ENCODE results near the gene FCHO1.

Gene FCHO1

GRCh38 chr19:17751103-17751911, at the start of gene FCHO1:
TSS of gene FCHO1 (plus strand) at chr19:17751477. CDS start at chr19:17755165, 3,688 bp downstream.
- peaks cover 53% of the 10 kb centered on the region for H3K4me1 Mint-ChIP-seq (ENCODE audit: low read depth)
- H3K27ac Mint-ChIP-seq, result peak within 1 kb of the TSS; percentile 95
- H3K9me3 Mint-ChIP-seq, result no peaks in the 10 kb centered on the region

GRCh38 chr19:17703824-17704463, 47.3 kb upstream of the FCHO1 start:
- H3K4me3 Mint-ChIP-seq, result no peak overlapping the region
- H3K27me3 Mint-ChIP-seq (ENCODE audit: low read depth), result peaks cover 4% of the 10 kb centered on the region
- no peaks in the 10 kb centered on the region for H3K4me1 Mint-ChIP-seq (ENCODE audit: low read depth)
- peak; percentile 55 for DNase-seq (ENCODE audit: low spot score)
- H3K9me3 Mint-ChIP-seq, result no peaks in the 10 kb centered on the region
- no peaks in the 10 kb centered on the region for H3K36me3 Mint-ChIP-seq (ENCODE audit: low read depth)
- no peak overlapping the region for H3K27ac Mint-ChIP-seq

More at GRCh38 chr19:17751103-17751911, at the start of gene FCHO1:
- peak; percentile 83 for DNase-seq (ENCODE audit: low spot score)
- peaks cover 32% of the 10 kb centered on the region for H3K36me3 Mint-ChIP-seq (ENCODE audit: low read depth)
- H3K27me3 Mint-ChIP-seq (ENCODE audit: low read depth), result no peaks in the 10 kb centered on the region
- peak within 1 kb of the TSS; percentile 93 for H3K4me3 Mint-ChIP-seq

- Mint-ChIP-seq H3K4me3 (no peak overlapping the region), H3K9me3 (no peaks in the 10 kb centered on the region), H3K27me3 (ENCODE audit: low read depth) (no peaks in the 10 kb centered on the region), H3K4me1 (ENCODE audit: low read depth) (no peaks in the 10 kb centered on the region), H3K36me3 (ENCODE audit: low read depth) (no peaks in the 10 kb centered on the region), H3K27ac (no peak overlapping the region)
- no peak for DNase-seq (ENCODE audit: low spot score)
Observed at GRCh38 chr19:17706750-17707181, 44.5 kb upstream of the FCHO1 start.

- no peak overlapping the region for H3K27ac Mint-ChIP-seq
- DNase-seq (ENCODE audit: low spot score), result no peak
- H3K36me3 Mint-ChIP-seq (ENCODE audit: low read depth), result no peaks in the 10 kb centered on the region
- no peaks in the 10 kb centered on the region for H3K27me3 Mint-ChIP-seq (ENCODE audit: low read depth)
- no peaks in the 10 kb centered on the region for H3K4me1 Mint-ChIP-seq (ENCODE audit: low read depth)
- no peaks in the 10 kb centered on the region for H3K9me3 Mint-ChIP-seq
- H3K4me3 Mint-ChIP-seq, result no peak overlapping the region
Observed at GRCh38 chr19:17711851-17712250, 39.4 kb upstream of the FCHO1 start.

GRCh38 chr19:17716309-17716929, 34.9 kb upstream of the FCHO1 start:
- no peak for DNase-seq (ENCODE audit: low spot score)
- Mint-ChIP-seq H3K27ac (no peak overlapping the region), H3K9me3 (no peaks in the 10 kb centered on the region), H3K27me3 (ENCODE audit: low read depth) (peaks cover 2% of the 10 kb centered on the region), H3K36me3 (ENCODE audit: low read depth) (no peaks in the 10 kb centered on the region), H3K4me3 (no peak overlapping the region), H3K4me1 (ENCODE audit: low read depth) (peaks cover 29% of the 10 kb centered on the region)

- Mint-ChIP-seq H3K36me3 (ENCODE audit: low read depth) (peaks cover 2% of the 10 kb centered on the region), H3K4me3 (peak overlapping the region; percentile 84), H3K27me3 (ENCODE audit: low read depth) (peaks cover 2% of the 10 kb centered on the region), H3K4me1 (ENCODE audit: low read depth) (peaks cover 36% of the 10 kb centered on the region), H3K27ac (peak overlapping the region; percentile 81), H3K9me3 (no peaks in the 10 kb centered on the region)
- no peak for DNase-seq (ENCODE audit: low spot score)
Observed at GRCh38 chr19:17718550-17718946, 32.7 kb upstream of the FCHO1 start.

- Mint-ChIP-seq H3K36me3 (ENCODE audit: low read depth) (peaks cover 2% of the 10 kb centered on the region), H3K9me3 (no peaks in the 10 kb centered on the region), H3K27me3 (ENCODE audit: low read depth) (peaks cover 2% of the 10 kb centered on the region), H3K4me1 (ENCODE audit: low read depth) (peaks cover 36% of the 10 kb centered on the region), H3K4me3 (peak within 1 kb of the TSS; percentile 89), H3K27ac (peak within 1 kb of the TSS; percentile 81)
- DNase-seq (ENCODE audit: low spot score), result peak; percentile 68
Observed at GRCh38 chr19:17718947-17719711, 32.1 kb upstream of the FCHO1 start, which contains the start of gene MAP1S. TSS of gene MAP1S (plus strand) at chr19:17719480. CDS start at chr19:17719503, 23 bp downstream.

- no peaks in the 10 kb centered on the region for H3K9me3 Mint-ChIP-seq
- H3K27me3 Mint-ChIP-seq (ENCODE audit: low read depth), result peaks cover 2% of the 10 kb centered on the region
- peak overlapping the region; percentile 89 for H3K4me3 Mint-ChIP-seq
- DNase-seq (ENCODE audit: low spot score), result peak; percentile 23
- peak overlapping the region; percentile 64 for H3K27ac Mint-ChIP-seq
- H3K4me1 Mint-ChIP-seq (ENCODE audit: low read depth), result peaks cover 36% of the 10 kb centered on the region
- H3K36me3 Mint-ChIP-seq (ENCODE audit: low read depth), result peaks cover 2% of the 10 kb centered on the region
Observed at GRCh38 chr19:17719730-17720400, 31.4 kb upstream of the FCHO1 start.

- Mint-ChIP-seq H3K27me3 (ENCODE audit: low read depth) (peaks cover 2% of the 10 kb centered on the region), H3K4me1 (ENCODE audit: low read depth) (peaks cover 36% of the 10 kb centered on the region), H3K4me3 (peak overlapping the region; percentile 89), H3K36me3 (ENCODE audit: low read depth) (peaks cover 5% of the 10 kb centered on the region), H3K27ac (peak overlapping the region; percentile 64), H3K9me3 (no peaks in the 10 kb centered on the region)
- no peak for DNase-seq (ENCODE audit: low spot score)
Observed at GRCh38 chr19:17720440-17720839, 30.8 kb upstream of the FCHO1 start.

GRCh38 chr19:17721111-17721628, 30.1 kb upstream of the FCHO1 start:
- Mint-ChIP-seq H3K4me3 (peak overlapping the region; percentile 89), H3K4me1 (ENCODE audit: low read depth) (peaks cover 36% of the 10 kb centered on the region), H3K27ac (peak overlapping the region; percentile 6), H3K27me3 (ENCODE audit: low read depth) (peaks cover 2% of the 10 kb centered on the region), H3K9me3 (no peaks in the 10 kb centered on the region), H3K36me3 (ENCODE audit: low read depth) (peaks cover 7% of the 10 kb centered on the region)
- no peak for DNase-seq (ENCODE audit: low spot score)

GRCh38 chr19:17721821-17722220, 29.5 kb upstream of the FCHO1 start:
- peaks cover 7% of the 10 kb centered on the region for H3K36me3 Mint-ChIP-seq (ENCODE audit: low read depth)
- peaks cover 36% of the 10 kb centered on the region for H3K4me1 Mint-ChIP-seq (ENCODE audit: low read depth)
- peak overlapping the region; percentile 6 for H3K27ac Mint-ChIP-seq
- peaks cover 2% of the 10 kb centered on the region for H3K27me3 Mint-ChIP-seq (ENCODE audit: low read depth)
- peak; percentile 23 for DNase-seq (ENCODE audit: low spot score)
- H3K9me3 Mint-ChIP-seq, result no peaks in the 10 kb centered on the region
- peak overlapping the region; percentile 89 for H3K4me3 Mint-ChIP-seq

GRCh38 chr19:17722655-17723240, 28.5 kb upstream of the FCHO1 start:
- H3K36me3 Mint-ChIP-seq (ENCODE audit: low read depth), result peaks cover 7% of the 10 kb centered on the region
- H3K27me3 Mint-ChIP-seq (ENCODE audit: low read depth), result no peaks in the 10 kb centered on the region
- DNase-seq (ENCODE audit: low spot score), result no peak
- no peak overlapping the region for H3K4me3 Mint-ChIP-seq
- no peak overlapping the region for H3K27ac Mint-ChIP-seq
- no peaks in the 10 kb centered on the region for H3K9me3 Mint-ChIP-seq
- H3K4me1 Mint-ChIP-seq (ENCODE audit: low read depth), result peaks cover 33% of the 10 kb centered on the region

Measured in T-helper 2 cell treated with Interferon-gamma antibody and Interleukin-4, amounts not matched to agents 5 μg/mL and 100 μg/mL, for 36 hours (primary cell).